Measurements from ENCODE around the gene AMDHD1.

DNA sequence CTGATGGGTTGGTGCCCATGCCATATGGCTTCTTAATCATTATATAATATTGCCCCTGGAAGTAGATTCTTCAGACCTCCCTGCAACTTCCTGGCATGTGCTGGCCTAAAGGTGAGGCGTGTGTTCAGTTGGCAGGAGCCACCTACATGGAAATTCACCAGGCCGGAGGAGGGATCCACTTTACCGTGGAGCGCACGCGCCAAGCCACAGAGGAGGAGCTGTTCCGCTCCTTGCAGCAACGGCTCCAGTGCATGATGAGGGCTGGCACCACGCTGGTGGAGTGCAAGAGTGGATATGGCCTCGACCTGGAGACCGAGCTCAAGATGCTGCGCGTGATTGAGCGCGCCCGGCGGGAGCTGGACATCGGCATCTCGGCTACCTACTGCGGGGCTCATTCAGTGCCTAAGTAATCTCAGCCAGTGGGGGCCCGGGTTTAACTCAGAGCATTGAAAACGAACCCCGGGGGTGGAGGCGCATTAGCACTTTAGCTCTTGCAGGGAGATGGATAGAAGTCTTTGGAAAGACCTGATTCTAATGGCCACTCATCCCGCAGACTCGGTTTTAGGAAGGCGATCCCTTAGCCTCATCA, 13.5 kb downstream of the AMDHD1 start:
- TF ChIP-seq CTCF (optimal IDR thresholded peaks at IDR 0.05 in 1 of 3, IDR thresholded peaks at IDR 0.05 in 1 of 3, conservative IDR thresholded peaks at IDR 0.05 in 1 of 3; ENCODE audit: extremely low read depth in 1 of 3, insufficient read depth in 2 of 3, low read length in 3 of 3) (no peak), EZH2 (IDR thresholded peaks at IDR 0.05; ENCODE audit: low read length) (no peak)

Measured in keratinocyte (primary cell).